HepG2 (cell line): ENCODE results near the gene ABHD17C. TPM values are rescaled to one million over a fixed set of nuclear protein-coding genes. Genes with fewer than 3 reads are reported as not detected.

ENCODE experiments used
- AHR ChIP-seq: IDR thresholded peaks from 2 replicates; pipeline ENCODE4 v1.6.1; 2018; ENCODE audit warnings: missing genetic modification reagents, missing compliant biosample characterization
- DNMT1 ChIP-seq: sonication (generic); formaldehyde crosslinking; IDR thresholded peaks from 2 replicates; pipeline ENCODE4 v1.5.1; 2020; ENCODE audit warnings: mild to moderate bottlenecking, missing genetic modification reagents
- EP300 ChIP-seq, 3 experiments: sonication (generic) in 1 of 3; formaldehyde crosslinking in 1 of 3; IDR thresholded peaks; 2 replicates each; pipeline versions ENCODE4 v1.5.1 to v1.6.1; 2011 to 2020; ENCODE audit warnings: low read depth in 2 of 3, low read length in 2 of 3, borderline replicate concordance in 1 of 3, improper control_type of control experiment in 1 of 3, mild to moderate bottlenecking in 1 of 3, missing genetic modification reagents in 1 of 3, moderate library complexity in 1 of 3
- ESRRA ChIP-seq: sonication (generic); formaldehyde crosslinking; IDR thresholded peaks from 2 replicates; pipeline ENCODE4 v1.5.1; 2020; ENCODE audit warnings: mild to moderate bottlenecking, low read depth, missing genetic modification reagents
- ETV5 ChIP-seq: IDR thresholded peaks from 2 replicates; pipeline ENCODE4 v1.6.1; 2018; ENCODE audit warnings: missing biosample characterization, missing genetic modification reagents, inconsistent platforms, borderline replicate concordance
- HDAC1 ChIP-seq: sonication (generic); formaldehyde crosslinking; IDR thresholded peaks from 2 replicates; pipeline ENCODE4 v1.5.1; 2020; ENCODE audit warnings: mild to moderate bottlenecking, missing genetic modification reagents
- HOXA5 ChIP-seq: sonication (generic); formaldehyde crosslinking; IDR thresholded peaks from 2 replicates; pipeline ENCODE4 v1.4.0; 2020; ENCODE audit warnings: missing genetic modification reagents
- MEF2D ChIP-seq: sonication (generic); formaldehyde crosslinking; IDR thresholded peaks from 2 replicates; pipeline ENCODE4 v1.5.1; 2020; ENCODE audit warnings: mild to moderate bottlenecking, missing genetic modification reagents
- RARA ChIP-seq: IDR thresholded peaks from 2 replicates; pipeline ENCODE4 v1.6.1; 2016; ENCODE audit warnings: missing genetic modification reagents, missing compliant biosample characterization
- SETDB1 ChIP-seq: sonication (generic); formaldehyde crosslinking; IDR thresholded peaks from 2 replicates; pipeline ENCODE4 v1.5.1; 2020; ENCODE audit warnings: missing genetic modification reagents, mild to moderate bottlenecking, borderline replicate concordance
- SRSF1 ChIP-seq: fragments of 200-400 bp; formaldehyde crosslinking; optimal IDR thresholded peaks from 2 replicates; pipeline ENCODE3; 2017; ENCODE audit warnings: mild to moderate bottlenecking, low read depth, low read length, moderate library complexity
- TAF15 ChIP-seq: fragments of 200-400 bp; formaldehyde crosslinking; IDR thresholded peaks from one replicate; pipeline ENCODE4 v1.6.1; 2018; ENCODE audit warnings: mild to moderate bottlenecking, low read depth, low read length; ENCODE audit not compliant: poor library complexity, severe bottlenecking
- ZFP41 ChIP-seq: sonication (generic); formaldehyde crosslinking; IDR thresholded peaks from 2 replicates; pipeline ENCODE4 v1.4.0; 2020; ENCODE audit warnings: mild to moderate bottlenecking, missing genetic modification reagents, borderline replicate concordance
- ZMAT3 ChIP-seq: sonication (generic); formaldehyde crosslinking; conservative IDR thresholded peaks from 2 replicates; pipeline ENCODE4 v1.7.0; 2021; ENCODE audit warnings: missing genetic modification reagents
- ZNF101 ChIP-seq: sonication (generic); formaldehyde crosslinking; IDR thresholded peaks from 2 replicates; pipeline ENCODE4 v1.4.0; 2020; ENCODE audit warnings: mild to moderate bottlenecking, low read depth, missing genetic modification reagents, borderline replicate concordance
- ZNF136 ChIP-seq: sonication (generic); formaldehyde crosslinking; IDR thresholded peaks from 2 replicates; pipeline ENCODE4 v1.8.1; 2022; ENCODE audit warnings: low read depth, mild to moderate bottlenecking, moderate library complexity, missing genetic modification reagents
- ZNF513 ChIP-seq: sonication (generic); formaldehyde crosslinking; conservative IDR thresholded peaks from 2 replicates; pipeline ENCODE4 v1.5.0; 2020; ENCODE audit warnings: missing genetic modification reagents
- ZNF709 ChIP-seq: sonication (generic); formaldehyde crosslinking; IDR thresholded peaks from 2 replicates; pipeline ENCODE4 v1.5.0; 2020; ENCODE audit warnings: mild to moderate bottlenecking, missing genetic modification reagents
- polyA plus RNA-seq, 8 experiments: library from polyadenylated mRNA; depleted of rRNA in 3 of 8; stranded (reverse) in 7 of 8; unstranded in 1 of 8; fragments of >200 nt; fragmentation: Illumina TruSeq in 4 of 8; extraction: Trizol in 4 of 8; gene quantifications; 2 replicates each; pipeline versions ENCODE4 v1.2.1 to v1.2.3, GENCODE V29; 2011 to 2016; ENCODE audit warnings: low read depth in 4 of 8, missing spikeins in 1 of 8, mixed read lengths in 1 of 8; ENCODE audit not compliant: insufficient read depth in 1 of 8
- total RNA-seq, 5 experiments: library from RNA; depleted of rRNA; stranded (reverse); fragments of >200 nt; fragmentation: Illumina TruSeq; extraction: Trizol; gene quantifications; 2 replicates each; pipeline ENCODE4 v1.2.3, GENCODE V29; 2016; ENCODE audit warnings: low read depth in 1 of 5
- TF ChIP-seq, protein P1 (sequence below): sonication (generic); formaldehyde crosslinking; IDR thresholded peaks from 2 replicates; pipeline ENCODE4 v1.4.0; 2020; ENCODE audit warnings: missing genetic modification reagents, mild to moderate bottlenecking, borderline replicate concordance
- TF ChIP-seq, protein P2 (sequence below): sonication (generic); formaldehyde crosslinking; IDR thresholded peaks from 2 replicates; pipeline ENCODE4 v1.4.0; 2020; ENCODE audit warnings: missing genetic modification reagents

Gene ABHD17C
- total and polyA plus RNA-seq, 2 of the 13 experiments (the other 11 are each of a cell fraction or from before 2014, with no cell fraction given): 2.9 to 3.9 TPM

GRCh38 chr15:80780416-80781221 is 85.5 kb downstream of the ABHD17C start (continued):
- TF ChIP-seq, protein P1, sequence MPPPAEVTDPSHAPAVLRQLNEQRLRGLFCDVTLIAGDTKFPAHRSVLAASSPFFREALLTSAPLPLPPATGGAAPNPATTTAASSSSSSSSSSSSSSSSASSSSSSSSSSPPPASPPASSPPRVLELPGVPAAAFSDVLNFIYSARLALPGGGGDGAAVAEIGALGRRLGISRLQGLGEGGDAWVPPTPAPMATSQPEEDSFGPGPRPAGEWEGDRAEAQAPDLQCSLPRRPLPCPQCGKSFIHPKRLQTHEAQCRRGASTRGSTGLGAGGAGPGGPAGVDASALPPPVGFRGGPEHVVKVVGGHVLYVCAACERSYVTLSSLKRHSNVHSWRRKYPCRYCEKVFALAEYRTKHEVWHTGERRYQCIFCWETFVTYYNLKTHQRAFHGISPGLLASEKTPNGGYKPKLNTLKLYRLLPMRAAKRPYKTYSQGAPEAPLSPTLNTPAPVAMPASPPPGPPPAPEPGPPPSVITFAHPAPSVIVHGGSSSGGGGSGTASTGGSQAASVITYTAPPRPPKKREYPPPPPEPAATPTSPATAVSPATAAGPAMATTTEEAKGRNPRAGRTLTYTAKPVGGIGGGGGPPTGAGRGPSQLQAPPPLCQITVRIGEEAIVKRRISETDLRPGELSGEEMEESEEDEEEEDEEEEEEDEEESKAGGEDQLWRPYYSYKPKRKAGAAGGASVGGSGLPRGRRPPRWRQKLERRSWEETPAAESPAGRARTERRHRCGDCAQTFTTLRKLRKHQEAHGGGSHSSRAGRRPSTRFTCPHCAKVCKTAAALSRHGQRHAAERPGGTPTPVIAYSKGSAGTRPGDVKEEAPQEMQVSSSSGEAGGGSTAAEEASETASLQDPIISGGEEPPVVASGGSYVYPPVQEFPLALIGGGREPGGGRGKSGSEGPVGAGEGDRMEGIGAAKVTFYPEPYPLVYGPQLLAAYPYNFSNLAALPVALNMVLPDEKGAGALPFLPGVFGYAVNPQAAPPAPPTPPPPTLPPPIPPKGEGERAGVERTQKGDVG: no peak
- no peak for TF ChIP-seq TAF15
- TF ChIP-seq SETDB1: no peak
- peak; percentile 70 for TF ChIP-seq ETV5 (CRISPR knock-in tag)
- TF ChIP-seq MEF2D (CRISPR knock-in tag): peak; percentile 59
- TF ChIP-seq HDAC1 (CRISPR knock-in tag): peak; percentile 89
- TF ChIP-seq, protein P2, sequence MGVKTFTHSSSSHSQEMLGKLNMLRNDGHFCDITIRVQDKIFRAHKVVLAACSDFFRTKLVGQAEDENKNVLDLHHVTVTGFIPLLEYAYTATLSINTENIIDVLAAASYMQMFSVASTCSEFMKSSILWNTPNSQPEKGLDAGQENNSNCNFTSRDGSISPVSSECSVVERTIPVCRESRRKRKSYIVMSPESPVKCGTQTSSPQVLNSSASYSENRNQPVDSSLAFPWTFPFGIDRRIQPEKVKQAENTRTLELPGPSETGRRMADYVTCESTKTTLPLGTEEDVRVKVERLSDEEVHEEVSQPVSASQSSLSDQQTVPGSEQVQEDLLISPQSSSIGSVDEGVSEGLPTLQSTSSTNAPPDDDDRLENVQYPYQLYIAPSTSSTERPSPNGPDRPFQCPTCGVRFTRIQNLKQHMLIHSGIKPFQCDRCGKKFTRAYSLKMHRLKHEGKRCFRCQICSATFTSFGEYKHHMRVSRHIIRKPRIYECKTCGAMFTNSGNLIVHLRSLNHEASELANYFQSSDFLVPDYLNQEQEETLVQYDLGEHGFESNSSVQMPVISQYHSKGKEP (CRISPR knock-in tag): peak; percentile 96
- peak; percentile 99 for TF ChIP-seq HOXA5 (CRISPR knock-in tag)
- no peak for TF ChIP-seq ZNF513 (CRISPR knock-in tag)
- no peak for TF ChIP-seq ZNF136
- no peak for TF ChIP-seq DNMT1
- peak; percentile 90 for TF ChIP-seq ZNF709 (CRISPR knock-in tag)
- peak; percentile 52; the same call in 1 of the 2 replicates for TF ChIP-seq ZFP41
- TF ChIP-seq AHR (CRISPR knock-in tag): peak; percentile 97; the same call in 1 of the 2 replicates
- peak; percentile 97 for TF ChIP-seq ZMAT3 (CRISPR knock-in tag)
- TF ChIP-seq ESRRA (CRISPR knock-in tag): no peak; the same call in 1 of the 2 replicates
- TF ChIP-seq SRSF1: no peak
- peak; percentile 79; the same call in 1 of the 2 replicates for TF ChIP-seq ZNF101
- TF ChIP-seq RARA (CRISPR knock-in tag): peak; percentile 69
- TF ChIP-seq EP300 (IDR thresholded peaks at IDR 0.05; ENCODE audit: low read depth in 2 of 2, low read length in 2 of 2): no peak
- peak; percentile 38; the same call in 1 of the 2 replicates for TF ChIP-seq EP300 (CRISPR knock-in tag; IDR thresholded peaks at IDR 0.05; ENCODE audit: borderline replicate concordance)
